ENCODE results near the gene PLEKHA7. TPM values are rescaled to one million over a fixed set of nuclear protein-coding genes. Genes with fewer than 3 reads are reported as not detected.

Gene PLEKHA7
- polyA plus RNA-seq, 1 donor, result 59.0 TPM

DNA sequence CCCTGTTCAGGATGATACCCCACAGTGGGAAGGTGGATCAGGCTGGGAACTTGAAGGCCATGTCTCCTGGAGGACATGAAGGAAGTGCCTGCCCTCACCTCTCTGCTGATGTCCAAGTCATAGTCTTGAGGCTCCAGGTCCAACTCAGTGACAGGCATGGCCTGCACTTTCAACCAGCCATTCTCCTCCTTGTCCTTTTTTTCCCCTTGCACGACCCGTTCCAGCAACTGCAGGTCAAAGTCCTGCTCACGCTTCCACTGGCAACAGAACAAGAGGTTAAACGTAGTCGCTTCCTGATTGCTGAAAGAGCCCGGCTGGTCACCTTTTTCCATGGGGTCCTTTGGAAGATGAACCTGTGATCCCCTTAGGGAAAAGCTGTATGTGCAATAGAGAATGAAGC, 228.1 kb downstream of the PLEKHA7 start:
- WGBS (ENCODE audit: insufficient coverage, low lambda C conversion rate), result 20% methylated on average over 1 of the region's 6 CpGs
- H3K4me1 ChIP-seq (ENCODE audit: control insufficient read depth, insufficient read depth, low read length), result peaks cover 17% of the 10 kb centered on the region

DNA sequence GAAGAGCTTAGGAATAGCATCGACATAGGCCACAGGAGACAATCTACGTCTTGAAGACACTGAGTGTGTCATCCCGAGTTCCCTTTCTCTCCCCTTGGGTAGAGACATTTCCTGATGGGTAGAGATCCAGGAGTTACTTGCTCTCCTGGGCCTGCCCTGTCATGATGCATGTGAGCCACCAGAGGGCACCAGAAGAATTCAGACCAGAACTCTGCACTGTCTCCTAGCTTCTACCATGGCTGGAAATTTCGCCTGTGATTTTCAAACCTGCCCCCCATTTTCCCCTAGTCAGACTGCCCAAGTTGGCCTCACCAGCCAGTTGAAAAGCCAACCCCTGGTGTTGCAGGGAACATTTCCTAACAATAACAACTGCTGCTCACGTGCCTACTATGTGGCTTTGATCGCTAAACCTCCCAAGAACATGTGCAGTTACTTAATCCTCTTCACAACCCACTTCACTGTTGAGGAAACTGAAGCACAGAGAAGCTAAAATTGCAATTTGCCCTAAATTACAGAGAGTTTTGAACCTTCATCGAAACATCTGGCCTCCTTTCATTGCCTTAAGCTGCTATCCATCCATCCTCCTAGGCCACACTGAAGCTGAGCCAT, 228.6 kb downstream of the PLEKHA7 start:
- Histone ChIP-seq H3K27ac (ENCODE audit: low read length) (peak overlapping the region; percentile 64), H3K36me3 (ENCODE audit: control insufficient read depth, insufficient read depth, low read length) (peaks cover 53% of the 10 kb centered on the region), H3K4me3 (ENCODE audit: low read length) (no peak overlapping the region), H3K4me1 (ENCODE audit: control insufficient read depth, insufficient read depth, low read length) (peaks cover 13% of the 10 kb centered on the region), H3K9me3 (ENCODE audit: control insufficient read depth, low read depth, low read length) (no peaks in the 10 kb centered on the region), H3K27me3 (ENCODE audit: control insufficient read depth, insufficient read depth, low read length) (no peaks in the 10 kb centered on the region)
- peak; percentile 40 to 55 for DNase-seq
- 100% methylated on average over 1 of the region's 7 CpGs for WGBS (ENCODE audit: insufficient coverage, low lambda C conversion rate)

More for the DNA sequence above, 228.1 kb downstream of the PLEKHA7 start:
- DNase-seq, result peak; percentile 66 to 84
- H3K27me3 ChIP-seq (ENCODE audit: control insufficient read depth, insufficient read depth, low read length), result no peaks in the 10 kb centered on the region
- H3K36me3 ChIP-seq (ENCODE audit: control insufficient read depth, insufficient read depth, low read length), result peaks cover 58% of the 10 kb centered on the region
- H3K4me3 ChIP-seq (ENCODE audit: low read length), result no peak overlapping the region
- peak overlapping the region; percentile 64 for H3K27ac ChIP-seq (ENCODE audit: low read length)
- H3K9me3 ChIP-seq (ENCODE audit: control insufficient read depth, low read depth, low read length), result no peaks in the 10 kb centered on the region

DNA sequence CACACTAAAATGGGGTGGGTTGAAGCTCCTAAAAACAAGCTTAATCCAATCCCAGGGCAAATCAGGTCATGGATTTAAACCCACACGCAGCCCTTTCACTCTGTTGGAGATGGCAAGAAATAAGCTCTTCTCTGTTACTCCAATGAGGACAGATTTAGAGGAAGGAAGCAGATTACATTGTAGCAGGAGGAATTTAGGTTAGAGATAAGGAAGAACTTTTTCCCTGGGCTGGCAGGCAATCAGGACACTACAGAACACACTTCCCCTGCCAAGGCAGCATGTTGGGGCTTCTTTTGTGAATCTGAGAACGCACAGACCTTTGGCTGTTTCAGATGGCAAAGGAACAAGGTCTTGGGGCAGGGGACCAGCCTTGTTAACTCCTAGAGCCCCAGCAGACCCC, 229.5 kb downstream of the PLEKHA7 start:
- no CpG with 5 or more reads among the region's 2 CpGs for WGBS (ENCODE audit: insufficient coverage, low lambda C conversion rate)
- H3K36me3 ChIP-seq (ENCODE audit: control insufficient read depth, insufficient read depth, low read length), result peaks cover 50% of the 10 kb centered on the region
- H3K4me3 ChIP-seq (ENCODE audit: low read length), result no peak overlapping the region
- H3K9me3 ChIP-seq (ENCODE audit: control insufficient read depth, low read depth, low read length), result no peaks in the 10 kb centered on the region
- peaks cover 13% of the 10 kb centered on the region for H3K4me1 ChIP-seq (ENCODE audit: control insufficient read depth, insufficient read depth, low read length)
- no peaks in the 10 kb centered on the region for H3K27me3 ChIP-seq (ENCODE audit: control insufficient read depth, insufficient read depth, low read length)
- no peak for DNase-seq
- no peak overlapping the region for H3K27ac ChIP-seq (ENCODE audit: low read length)

DNA sequence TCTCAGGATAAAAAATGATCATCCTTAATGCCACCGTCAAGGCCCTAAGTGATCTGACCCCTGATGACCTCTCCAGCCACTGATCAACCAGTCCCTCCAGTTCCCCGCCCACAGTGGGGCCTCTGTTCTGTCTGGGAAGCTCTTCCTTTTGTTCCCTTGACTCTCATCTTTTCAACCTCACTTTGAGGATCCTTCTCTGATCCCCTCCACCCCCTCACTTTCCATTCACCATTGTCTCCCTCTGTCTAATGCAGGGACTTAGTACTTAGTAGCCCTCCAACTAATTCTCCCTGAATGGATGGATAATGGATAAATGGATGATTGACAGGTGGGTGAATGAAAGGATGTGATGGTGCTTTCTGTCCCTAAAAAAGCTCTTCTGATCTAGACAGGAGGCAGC, 230.1 kb downstream of the PLEKHA7 start:
- Histone ChIP-seq H3K27ac (ENCODE audit: low read length) (no peak overlapping the region), H3K4me3 (ENCODE audit: low read length) (no peak overlapping the region), H3K36me3 (ENCODE audit: control insufficient read depth, insufficient read depth, low read length) (peaks cover 49% of the 10 kb centered on the region), H3K9me3 (ENCODE audit: control insufficient read depth, low read depth, low read length) (no peaks in the 10 kb centered on the region), H3K27me3 (ENCODE audit: control insufficient read depth, insufficient read depth, low read length) (no peaks in the 10 kb centered on the region), H3K4me1 (ENCODE audit: control insufficient read depth, insufficient read depth, low read length) (peaks cover 19% of the 10 kb centered on the region)
- no peak for DNase-seq
- no CpG with 5 or more reads among the region's 2 CpGs for WGBS (ENCODE audit: insufficient coverage, low lambda C conversion rate)

DNA sequence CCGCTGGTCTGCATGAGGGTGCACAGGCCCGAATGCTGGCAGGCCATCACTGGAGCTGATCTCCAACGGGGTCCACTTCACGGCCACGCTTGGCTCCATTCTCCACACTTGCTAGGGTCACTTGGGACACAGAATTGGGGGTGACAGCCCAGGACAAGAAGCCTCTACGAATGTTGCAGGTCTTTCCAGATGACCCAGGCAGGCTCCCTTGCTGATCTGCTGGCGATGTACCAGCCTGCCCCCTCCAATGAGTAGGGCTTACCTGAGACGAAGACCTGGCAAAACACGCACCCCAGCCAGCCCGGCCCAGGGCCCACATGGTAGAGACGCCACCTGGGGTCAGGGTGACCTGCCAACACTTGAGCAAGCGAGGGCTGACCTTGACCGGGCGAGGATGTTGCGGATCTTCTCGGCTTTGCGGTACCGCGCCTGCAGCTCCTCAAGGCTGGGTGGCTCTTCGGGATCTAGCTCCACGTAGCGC, 230.9 kb downstream of the PLEKHA7 start:
- H3K36me3 ChIP-seq (ENCODE audit: control insufficient read depth, insufficient read depth, low read length), result peaks cover 48% of the 10 kb centered on the region
- no peak overlapping the region for H3K4me3 ChIP-seq (ENCODE audit: low read length)
- H3K27me3 ChIP-seq (ENCODE audit: control insufficient read depth, insufficient read depth, low read length), result no peaks in the 10 kb centered on the region
- peaks cover 19% of the 10 kb centered on the region for H3K4me1 ChIP-seq (ENCODE audit: control insufficient read depth, insufficient read depth, low read length)
- no peak for DNase-seq
- WGBS (ENCODE audit: insufficient coverage, low lambda C conversion rate), result no CpG with 5 or more reads among the region's 22 CpGs
- no peaks in the 10 kb centered on the region for H3K9me3 ChIP-seq (ENCODE audit: control insufficient read depth, low read depth, low read length)
- H3K27ac ChIP-seq (ENCODE audit: low read length), result no peak overlapping the region

DNA sequence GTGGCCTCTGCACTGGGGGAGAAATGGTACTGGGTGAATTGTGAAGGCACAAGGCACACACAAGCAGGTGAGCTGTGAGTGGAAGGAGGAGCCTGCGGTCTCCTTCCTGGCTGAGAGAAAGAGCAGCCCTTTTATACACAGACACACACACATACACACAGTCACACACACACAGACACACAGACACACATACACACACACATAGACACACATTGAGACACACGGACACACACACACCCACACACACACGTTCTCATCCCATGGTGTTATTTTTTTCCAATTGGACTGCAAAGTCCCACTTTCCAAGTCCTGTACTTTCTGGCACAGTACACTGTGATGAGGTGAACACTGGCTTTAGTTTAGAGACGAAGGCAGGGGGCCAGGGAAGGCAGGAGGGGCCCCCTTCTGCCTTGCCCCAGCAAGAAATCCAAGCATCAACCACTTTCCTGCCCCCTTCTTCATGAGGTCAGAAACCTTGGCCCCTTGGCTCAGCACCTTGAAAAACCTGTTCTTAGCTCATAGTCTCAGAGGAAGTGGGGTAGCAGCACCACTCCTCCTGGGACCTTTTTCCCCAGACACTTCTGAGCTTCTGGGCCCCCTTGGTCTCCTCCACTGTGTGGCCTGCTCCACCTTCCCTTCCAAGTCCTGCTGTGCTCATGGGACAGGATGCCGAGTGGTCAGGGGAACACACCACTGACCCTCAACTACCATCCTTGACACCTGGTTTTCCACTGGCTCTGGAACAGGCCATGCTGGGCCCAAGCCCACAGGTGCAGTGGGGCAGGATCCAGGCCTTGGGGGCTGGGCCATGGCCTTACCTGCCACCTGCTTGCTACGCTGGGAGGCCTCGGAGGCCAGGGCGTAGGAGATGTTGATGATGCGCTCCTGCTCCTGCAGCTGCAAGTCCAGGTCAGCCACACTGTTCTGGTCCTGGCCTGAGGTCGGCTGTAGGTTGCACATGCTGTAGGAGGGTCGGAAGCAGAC, 232.0 kb downstream of the PLEKHA7 start:
- Histone ChIP-seq H3K4me1 (ENCODE audit: control insufficient read depth, insufficient read depth, low read length) (peaks cover 19% of the 10 kb centered on the region), H3K9me3 (ENCODE audit: control insufficient read depth, low read depth, low read length) (no peaks in the 10 kb centered on the region), H3K36me3 (ENCODE audit: control insufficient read depth, insufficient read depth, low read length) (peaks cover 51% of the 10 kb centered on the region), H3K27me3 (ENCODE audit: control insufficient read depth, insufficient read depth, low read length) (no peaks in the 10 kb centered on the region), H3K4me3 (ENCODE audit: low read length) (no peak overlapping the region), H3K27ac (ENCODE audit: low read length) (no peak overlapping the region)
- DNase-seq, result peak in 1 of 2 donors; percentile 49
- no CpG with 5 or more reads among the region's 11 CpGs for WGBS (ENCODE audit: insufficient coverage, low lambda C conversion rate)

DNA sequence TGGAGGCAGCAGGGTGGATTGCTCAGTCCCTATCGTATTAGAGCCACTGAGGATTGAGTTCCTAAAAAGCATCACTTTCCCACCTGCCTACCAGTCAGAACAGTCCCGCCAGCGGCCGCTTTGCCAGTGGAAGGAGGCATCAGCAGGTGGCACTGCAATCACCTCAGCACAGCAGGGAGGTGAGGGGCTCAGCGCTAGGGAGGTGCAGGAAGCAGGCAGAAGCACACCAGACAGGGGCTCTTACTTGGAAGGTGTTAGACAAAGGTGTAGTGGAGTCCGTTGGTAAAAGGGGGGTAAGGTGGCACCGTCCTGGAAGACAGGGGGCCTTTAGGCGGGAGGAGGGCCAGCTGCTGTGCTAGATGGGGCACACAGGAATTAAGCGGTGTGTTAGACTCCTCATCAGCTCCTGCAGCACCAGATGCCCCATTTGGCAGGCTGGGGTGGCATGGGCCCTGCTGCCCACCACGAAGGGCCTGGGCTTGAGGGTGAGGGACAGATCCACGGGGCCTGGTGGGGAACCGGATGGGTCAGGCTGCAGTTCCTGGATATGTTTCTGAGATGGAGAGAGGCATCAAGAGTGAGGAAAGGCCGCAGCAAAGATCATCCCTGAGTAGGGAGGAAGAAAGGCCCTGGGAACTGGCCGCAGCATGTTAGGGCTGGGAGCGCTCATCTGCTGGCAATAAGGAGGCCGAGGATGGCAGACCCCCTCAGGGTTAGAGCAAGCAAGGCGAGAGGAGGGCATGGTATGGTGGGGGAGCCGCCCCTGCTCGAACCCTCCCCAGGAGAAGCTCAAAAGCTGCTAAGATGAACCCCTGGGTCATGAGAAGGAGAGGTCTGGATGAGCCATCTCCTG, 233.3 kb downstream of the PLEKHA7 start:
- no peak overlapping the region for H3K4me3 ChIP-seq (ENCODE audit: low read length)
- no CpG with 5 or more reads among the region's 19 CpGs for WGBS (ENCODE audit: insufficient coverage, low lambda C conversion rate)
- H3K27ac ChIP-seq (ENCODE audit: low read length), result no peak overlapping the region
- H3K9me3 ChIP-seq (ENCODE audit: control insufficient read depth, low read depth, low read length), result no peaks in the 10 kb centered on the region
- peaks cover 57% of the 10 kb centered on the region for H3K36me3 ChIP-seq (ENCODE audit: control insufficient read depth, insufficient read depth, low read length)
- no peaks in the 10 kb centered on the region for H3K27me3 ChIP-seq (ENCODE audit: control insufficient read depth, insufficient read depth, low read length)
- no peak for DNase-seq
- H3K4me1 ChIP-seq (ENCODE audit: control insufficient read depth, insufficient read depth, low read length), result peaks cover 12% of the 10 kb centered on the region

DNA sequence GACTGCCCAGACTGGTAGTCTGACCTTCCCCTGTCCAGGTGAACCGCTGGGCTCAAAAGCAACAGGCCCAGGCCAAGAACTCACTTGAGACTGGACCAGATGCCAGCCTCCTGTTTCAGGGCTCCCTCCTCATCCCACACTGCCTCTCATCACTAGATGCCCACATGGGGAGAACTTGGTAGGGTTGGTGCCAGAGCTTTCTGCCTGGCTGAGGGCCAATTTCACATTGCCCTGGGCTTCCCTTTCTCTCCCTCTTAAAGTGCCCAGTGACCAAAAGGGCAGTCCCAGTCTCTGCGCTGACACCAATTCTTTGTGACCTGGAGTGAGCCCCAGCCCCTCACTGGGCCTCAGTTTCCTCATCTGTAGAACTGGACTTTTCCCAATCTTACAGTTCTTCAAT, 234.1 kb downstream of the PLEKHA7 start:
- no CpG with 5 or more reads among the region's 2 CpGs for WGBS (ENCODE audit: insufficient coverage, low lambda C conversion rate)
- DNase-seq, result no peak
- peaks cover 54% of the 10 kb centered on the region for H3K36me3 ChIP-seq (ENCODE audit: control insufficient read depth, insufficient read depth, low read length)
- H3K4me1 ChIP-seq (ENCODE audit: control insufficient read depth, insufficient read depth, low read length), result peaks cover 8% of the 10 kb centered on the region
- no peak overlapping the region for H3K4me3 ChIP-seq (ENCODE audit: low read length)
- no peaks in the 10 kb centered on the region for H3K9me3 ChIP-seq (ENCODE audit: control insufficient read depth, low read depth, low read length)
- H3K27ac ChIP-seq (ENCODE audit: low read length), result no peak overlapping the region
- H3K27me3 ChIP-seq (ENCODE audit: control insufficient read depth, insufficient read depth, low read length), result no peaks in the 10 kb centered on the region

DNA sequence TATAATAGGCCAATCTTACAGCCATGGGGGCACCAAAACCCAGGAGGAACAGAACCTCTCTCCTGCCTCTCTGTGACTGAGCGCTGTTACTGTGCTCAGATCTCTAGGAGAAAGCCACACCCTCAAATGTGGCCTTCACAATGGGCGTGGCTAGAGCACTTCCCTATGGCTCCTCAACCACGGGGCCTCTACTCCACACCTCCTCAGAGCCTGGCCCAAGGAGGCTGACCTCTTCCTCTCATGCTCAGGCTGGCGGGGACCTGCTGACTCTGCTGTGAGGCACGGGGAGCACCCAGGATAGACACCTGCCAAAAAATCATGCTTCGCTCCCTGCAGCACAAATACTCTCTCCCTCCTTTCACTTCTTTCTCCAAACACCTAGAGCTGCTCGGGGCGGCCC, 234.8 kb downstream of the PLEKHA7 start:
- H3K27ac ChIP-seq (ENCODE audit: low read length), result no peak overlapping the region
- H3K36me3 ChIP-seq (ENCODE audit: control insufficient read depth, insufficient read depth, low read length), result peaks cover 53% of the 10 kb centered on the region
- no peaks in the 10 kb centered on the region for H3K9me3 ChIP-seq (ENCODE audit: control insufficient read depth, low read depth, low read length)
- no peak overlapping the region for H3K4me3 ChIP-seq (ENCODE audit: low read length)
- H3K4me1 ChIP-seq (ENCODE audit: control insufficient read depth, insufficient read depth, low read length), result peaks cover 8% of the 10 kb centered on the region
- DNase-seq, result peak in 1 of 2 donors; percentile 48
- H3K27me3 ChIP-seq (ENCODE audit: control insufficient read depth, insufficient read depth, low read length), result no peaks in the 10 kb centered on the region
- WGBS (ENCODE audit: insufficient coverage, low lambda C conversion rate), result no CpG with 5 or more reads among the region's 8 CpGs

DNA sequence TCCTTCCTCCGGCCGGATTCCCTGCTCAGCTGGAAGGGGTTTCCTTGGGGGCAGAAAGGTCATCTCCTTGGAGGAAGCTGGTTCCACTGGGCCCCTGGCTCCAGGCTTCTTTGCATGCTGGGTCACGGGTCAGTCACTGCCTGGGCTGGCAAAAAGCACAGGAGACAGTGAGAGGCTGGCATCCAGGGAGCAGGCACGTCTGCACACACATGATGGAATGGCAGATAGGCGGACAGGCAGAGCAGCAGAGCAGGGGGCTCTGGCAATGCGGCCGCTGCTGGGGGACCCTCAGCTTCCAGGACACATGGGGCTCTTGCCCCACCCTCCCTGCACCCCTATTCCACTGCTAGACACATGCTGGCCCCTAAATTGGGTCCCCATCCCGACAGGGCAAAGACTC, 235.3 kb downstream of the PLEKHA7 start:
- no peaks in the 10 kb centered on the region for H3K27me3 ChIP-seq (ENCODE audit: control insufficient read depth, insufficient read depth, low read length)
- no peak overlapping the region for H3K27ac ChIP-seq (ENCODE audit: low read length)
- DNase-seq, result no peak
- H3K4me1 ChIP-seq (ENCODE audit: control insufficient read depth, insufficient read depth, low read length), result peaks cover 8% of the 10 kb centered on the region
- H3K36me3 ChIP-seq (ENCODE audit: control insufficient read depth, insufficient read depth, low read length), result peaks cover 49% of the 10 kb centered on the region
- no CpG with 5 or more reads among the region's 8 CpGs for WGBS (ENCODE audit: insufficient coverage, low lambda C conversion rate)
- H3K4me3 ChIP-seq (ENCODE audit: low read length), result no peak overlapping the region
- H3K9me3 ChIP-seq (ENCODE audit: control insufficient read depth, low read depth, low read length), result no peaks in the 10 kb centered on the region

Measured in large intestine (tissue), 3 donors.